ENCODE results near the gene TMC4. TPM values are rescaled to one million over a fixed set of nuclear protein-coding genes. Genes with fewer than 3 reads are reported as not detected.

TMC4 gene
- total RNA-seq, 1 donor from 2014 or later = not detected

DNA sequence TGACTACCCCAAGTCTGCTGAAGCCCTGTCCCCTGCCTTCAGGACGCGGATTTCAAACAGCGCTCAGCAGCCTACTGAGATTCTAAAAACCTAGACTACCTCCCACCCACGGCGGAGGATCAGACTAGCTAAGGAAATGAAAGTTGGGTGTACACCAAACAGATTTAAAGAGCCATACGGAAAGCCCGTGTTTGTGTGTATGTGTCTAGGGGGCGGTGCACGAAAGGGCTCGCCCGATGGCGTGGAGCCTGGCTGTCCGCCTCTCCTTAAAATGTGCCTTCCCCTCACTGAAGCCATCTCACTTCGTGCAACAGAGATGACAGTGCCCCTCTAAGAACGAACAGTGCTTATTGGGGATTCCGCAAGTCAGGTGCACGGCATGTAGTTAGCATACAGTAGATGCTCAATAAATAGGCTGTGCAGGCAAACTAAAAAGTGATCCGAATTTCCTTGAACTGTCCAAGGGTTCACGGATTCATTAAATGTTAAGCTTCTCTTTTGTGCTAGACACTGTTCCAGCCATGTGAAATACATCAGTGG is 14.1 kb downstream of the TMC4 start:
- FAIRE-seq = no peak
- DNase-seq (ENCODE audit: low spot score in 2 of 2) = peak in 1 of 2 donors; percentile 52

- FAIRE-seq (no peak), DNase-seq (ENCODE audit: low spot score in 2 of 2) (no peak)
Observed at GRCh38 chr19:54156953-54157352, 16.0 kb downstream of the TMC4 start.

DNA sequence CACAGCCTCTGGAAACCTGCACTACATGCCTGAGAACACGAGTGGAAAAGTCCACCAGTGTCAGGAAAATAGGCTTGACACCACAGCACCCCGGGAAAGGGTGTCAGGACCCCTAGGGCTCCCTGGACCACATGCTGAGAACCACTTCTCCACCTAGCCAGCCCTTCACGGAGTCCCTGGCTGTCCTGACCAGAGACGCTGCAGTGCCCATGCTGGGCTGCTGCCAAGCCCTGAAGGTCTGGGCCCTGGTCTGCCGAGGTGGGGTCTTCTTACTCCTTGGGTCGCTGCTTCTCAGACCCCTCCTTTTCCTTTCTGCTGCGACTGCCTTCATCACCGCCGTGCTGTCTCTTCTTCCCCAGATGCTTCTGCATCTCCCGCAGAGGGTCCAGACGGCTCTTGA is 16.5 kb downstream of the TMC4 start:
- FAIRE-seq (no peak), DNase-seq (ENCODE audit: low spot score in 2 of 2) (no peak)

DNA sequence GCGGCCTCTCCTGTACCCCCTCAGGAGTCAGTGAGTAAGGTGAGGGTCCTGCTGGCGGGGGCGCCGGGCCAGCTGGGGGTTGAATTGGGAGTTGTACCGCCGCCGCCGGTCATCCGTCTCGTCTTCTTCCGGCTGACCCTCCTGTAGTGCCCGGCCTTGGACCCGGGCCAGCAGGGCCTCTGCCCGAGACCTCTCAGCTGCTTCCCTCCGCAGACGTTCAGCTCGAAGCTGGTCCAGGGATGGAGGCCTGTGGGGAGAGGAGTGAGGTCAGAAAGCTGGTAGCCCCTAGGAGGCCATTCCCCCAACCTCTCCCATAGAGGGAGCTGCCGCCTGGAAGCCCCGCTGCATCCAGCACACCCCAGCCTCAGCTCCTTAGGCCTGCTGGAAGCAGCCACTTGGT is 17.3 kb downstream of the TMC4 start:
- FAIRE-seq (no peak), DNase-seq (ENCODE audit: low spot score in 2 of 2) (no peak)

GRCh38 chr19:54154603-54155345 is 18.2 kb downstream of the TMC4 start:
- FAIRE-seq = no peak
- DNase-seq (ENCODE audit: low spot score in 2 of 2) = no peak

GRCh38 chr19:54153731-54154326 is 19.1 kb downstream of the TMC4 start:
- no peak for DNase-seq (ENCODE audit: low spot score in 2 of 2)
- FAIRE-seq = no peak

DNA sequence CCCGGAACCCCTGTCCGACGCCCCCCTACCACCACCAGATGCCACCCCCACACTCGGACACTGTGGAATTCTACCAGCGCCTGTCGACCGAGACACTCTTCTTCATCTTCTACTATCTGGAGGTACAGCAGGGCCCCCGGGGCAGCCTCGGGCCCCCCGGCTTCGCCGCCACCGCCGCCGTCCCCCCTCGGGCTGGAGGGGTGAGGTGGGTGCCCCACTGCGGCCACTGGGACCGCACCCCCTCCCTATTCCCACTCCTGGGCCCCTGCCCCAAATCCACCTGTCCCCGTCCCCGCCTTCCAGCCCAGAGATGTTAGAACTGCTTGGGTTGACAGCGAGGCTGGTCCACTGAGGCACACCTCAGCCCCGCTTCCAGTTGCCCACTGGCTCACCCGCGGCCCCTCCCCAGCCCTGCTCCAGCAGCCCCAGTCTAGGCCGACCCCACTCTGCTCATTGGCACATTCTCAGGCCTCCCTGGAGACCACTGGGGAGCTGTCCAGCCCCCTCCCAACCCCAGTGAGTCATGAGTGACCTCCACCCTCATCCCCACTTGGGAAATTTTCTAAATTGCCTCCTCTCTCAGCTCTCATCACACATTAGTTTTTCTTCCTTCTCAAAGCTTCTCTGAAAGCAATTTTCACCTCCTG is 20.0 kb downstream of the TMC4 start:
- no peak for DNase-seq (ENCODE audit: low spot score in 2 of 2)
- FAIRE-seq = no peak

DNA sequence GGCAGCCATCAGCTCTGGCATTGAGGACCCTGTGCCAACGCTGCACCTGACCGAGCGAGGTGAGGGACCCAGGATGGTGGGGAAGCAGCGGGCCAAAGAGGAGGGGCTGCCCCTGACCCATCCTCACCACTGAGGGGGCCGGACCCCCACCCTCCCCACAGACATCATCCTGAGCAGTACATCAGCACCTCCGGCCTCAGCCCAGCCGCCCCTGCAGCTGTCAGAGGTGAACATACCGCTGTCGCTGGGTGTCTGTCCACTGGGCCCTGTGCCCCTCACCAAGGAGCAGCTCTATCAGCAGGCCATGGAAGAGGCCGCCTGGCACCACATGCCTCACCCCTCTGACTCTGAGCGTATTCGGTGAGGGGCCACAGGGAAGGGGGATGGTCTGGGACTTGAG is 20.7 kb downstream of the TMC4 start:
- FAIRE-seq = no peak
- DNase-seq (ENCODE audit: low spot score in 2 of 2) = no peak

DNA sequence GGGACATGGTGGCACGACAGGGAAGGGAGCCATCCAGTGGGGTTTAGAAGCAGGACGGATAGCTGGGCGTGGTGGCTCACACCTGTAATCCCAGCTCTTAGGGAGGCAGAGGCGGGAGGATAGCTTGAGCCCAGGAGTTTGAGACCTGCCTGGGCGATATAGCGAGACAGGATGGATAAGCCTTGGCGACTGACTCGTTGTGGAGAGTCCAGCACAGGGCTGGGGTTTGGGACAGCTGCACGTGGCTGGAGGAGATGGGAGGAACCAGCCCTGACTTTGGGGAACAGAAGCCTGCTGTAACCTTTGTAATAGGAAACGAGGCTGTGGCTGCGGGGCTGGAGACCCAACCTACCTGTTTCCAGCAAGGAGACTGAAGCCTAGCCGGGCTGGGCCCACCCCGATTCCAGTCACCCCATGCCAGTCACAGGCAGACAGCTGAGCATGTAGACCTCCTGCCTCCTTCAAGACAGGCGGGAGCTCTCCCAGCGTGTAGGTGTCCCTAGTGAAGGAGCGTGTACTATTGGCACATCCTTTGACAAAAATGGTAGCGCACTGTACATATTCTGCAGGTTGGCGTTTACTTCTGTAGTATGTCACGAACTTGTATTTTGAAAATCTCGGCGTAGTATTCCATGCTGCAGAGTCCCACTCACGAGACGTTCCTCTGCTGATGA is 21.5 kb downstream of the TMC4 start:
- FAIRE-seq (no peak), DNase-seq (ENCODE audit: low spot score in 2 of 2) (no peak)

DNA sequence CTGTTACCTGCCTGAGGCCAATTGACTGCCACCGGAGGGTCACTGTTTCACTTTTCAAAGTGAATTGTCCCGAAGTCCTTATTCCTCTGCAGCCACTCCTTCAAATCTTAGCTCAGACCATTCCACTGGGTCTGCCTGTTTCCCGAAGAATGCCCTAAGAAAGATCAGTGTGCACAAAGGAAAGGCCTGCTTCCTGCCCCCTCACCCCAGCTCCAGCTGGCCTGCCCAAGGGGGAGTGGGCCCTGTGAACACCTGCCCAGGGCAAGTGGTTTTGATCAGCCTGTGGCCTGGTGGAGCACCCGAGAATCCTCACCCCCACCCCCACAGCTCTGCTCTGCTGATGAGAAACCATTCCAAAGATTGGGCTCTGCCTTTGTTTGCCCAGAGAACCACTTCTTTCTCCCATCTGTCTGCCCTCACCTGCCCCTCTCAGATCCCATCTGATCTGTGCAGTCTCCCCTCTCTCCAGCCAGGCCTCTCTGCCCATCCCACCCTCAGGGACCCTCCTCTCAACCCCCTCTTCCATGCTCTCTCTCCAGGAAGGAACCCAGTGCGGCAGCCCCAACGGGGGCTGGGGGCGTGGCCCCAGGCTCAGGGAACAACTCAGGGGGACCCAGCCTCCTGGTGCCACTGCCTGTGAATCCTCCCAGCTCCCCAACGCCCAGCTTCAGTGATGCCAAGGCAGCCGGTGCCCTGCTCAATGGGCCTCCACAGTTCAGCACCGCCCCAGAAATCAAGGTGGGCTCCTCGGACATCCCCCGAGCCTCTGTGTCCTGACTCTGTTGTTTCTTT is 23.7 kb downstream of the TMC4 start:
- DNase-seq (ENCODE audit: low spot score in 2 of 2) = no peak
- FAIRE-seq = no peak

DNA sequence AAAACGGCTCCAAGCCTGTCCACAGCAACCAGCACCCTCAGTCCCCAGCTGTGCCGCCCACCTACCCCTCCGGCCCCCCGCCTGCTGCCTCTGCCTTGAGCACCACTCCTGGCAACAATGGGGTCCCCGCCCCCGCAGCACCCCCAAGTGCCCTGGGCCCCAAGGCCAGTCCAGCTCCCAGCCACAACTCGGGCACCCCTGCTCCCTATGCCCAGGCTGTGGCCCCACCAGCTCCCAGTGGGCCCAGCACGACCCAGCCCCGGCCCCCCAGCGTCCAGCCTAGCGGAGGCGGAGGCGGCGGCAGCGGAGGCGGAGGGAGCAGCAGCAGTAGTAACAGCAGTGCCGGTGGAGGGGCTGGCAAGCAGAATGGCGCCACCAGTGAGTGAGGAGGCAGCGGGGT is 24.8 kb downstream of the TMC4 start:
- no peak for DNase-seq (ENCODE audit: low spot score in 2 of 2)
- FAIRE-seq = no peak

DNA sequence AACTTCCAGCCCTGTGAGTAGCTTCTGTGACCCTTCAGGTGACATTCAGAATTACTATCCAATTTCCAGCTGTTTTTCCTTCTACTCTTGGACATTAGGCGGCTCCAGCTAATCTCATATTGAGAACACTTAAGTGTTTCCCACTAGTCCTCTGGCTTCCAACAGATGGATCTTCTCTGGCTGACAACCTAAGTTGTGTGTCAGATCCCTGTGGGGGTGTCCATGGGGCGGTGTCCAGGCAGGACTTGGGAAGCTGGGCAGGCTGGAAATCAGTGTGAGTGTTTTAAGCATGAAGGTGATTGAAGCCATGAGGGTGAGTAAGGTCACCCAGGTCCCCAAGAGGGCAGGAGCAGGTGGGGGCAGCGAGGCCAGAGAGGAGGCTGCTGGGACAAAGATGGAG is 25.3 kb downstream of the TMC4 start:
- no peak for FAIRE-seq

DNA sequence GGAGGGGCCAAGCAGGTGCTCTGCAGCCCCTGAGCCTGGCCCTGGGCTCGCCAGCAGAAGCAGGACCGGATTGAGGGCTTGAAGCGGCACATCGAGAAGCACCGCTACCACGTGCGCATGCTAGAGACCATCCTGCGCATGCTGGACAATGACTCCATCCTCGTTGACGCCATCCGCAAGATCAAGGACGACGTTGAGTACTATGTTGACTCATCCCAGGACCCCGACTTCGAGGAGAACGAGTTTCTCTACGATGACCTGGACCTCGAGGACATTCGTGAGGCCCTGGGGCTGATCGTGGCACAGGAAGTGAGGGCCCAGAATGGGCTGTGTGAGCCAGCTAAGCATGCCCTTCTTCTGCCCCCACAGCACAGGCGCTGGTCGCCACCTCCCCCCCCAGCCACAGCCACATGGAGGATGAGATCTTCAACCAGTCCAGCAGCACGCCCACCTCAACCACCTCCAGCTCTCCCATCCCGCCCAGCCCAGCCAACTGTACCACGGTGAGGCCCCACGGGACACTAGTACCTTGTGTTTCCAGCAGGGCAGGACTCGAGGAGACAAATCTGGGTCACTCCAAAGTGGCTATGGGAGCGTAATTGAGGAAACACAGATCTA is 27.3 kb downstream of the TMC4 start:
- DNase-seq (ENCODE audit: low spot score in 2 of 2) (no peak), FAIRE-seq (no peak)

More for the DNA sequence above, 25.3 kb downstream of the TMC4 start:
- DNase-seq (ENCODE audit: low spot score in 2 of 2) = no peak

- FAIRE-seq = no peak
- no peak for DNase-seq (ENCODE audit: low spot score in 2 of 2)
Observed at GRCh38 chr19:54142166-54142780, 30.7 kb downstream of the TMC4 start.

- FAIRE-seq (no peak), DNase-seq (ENCODE audit: low spot score in 2 of 2) (no peak)
Observed at GRCh38 chr19:54141356-54141755, 31.6 kb downstream of the TMC4 start.

DNA sequence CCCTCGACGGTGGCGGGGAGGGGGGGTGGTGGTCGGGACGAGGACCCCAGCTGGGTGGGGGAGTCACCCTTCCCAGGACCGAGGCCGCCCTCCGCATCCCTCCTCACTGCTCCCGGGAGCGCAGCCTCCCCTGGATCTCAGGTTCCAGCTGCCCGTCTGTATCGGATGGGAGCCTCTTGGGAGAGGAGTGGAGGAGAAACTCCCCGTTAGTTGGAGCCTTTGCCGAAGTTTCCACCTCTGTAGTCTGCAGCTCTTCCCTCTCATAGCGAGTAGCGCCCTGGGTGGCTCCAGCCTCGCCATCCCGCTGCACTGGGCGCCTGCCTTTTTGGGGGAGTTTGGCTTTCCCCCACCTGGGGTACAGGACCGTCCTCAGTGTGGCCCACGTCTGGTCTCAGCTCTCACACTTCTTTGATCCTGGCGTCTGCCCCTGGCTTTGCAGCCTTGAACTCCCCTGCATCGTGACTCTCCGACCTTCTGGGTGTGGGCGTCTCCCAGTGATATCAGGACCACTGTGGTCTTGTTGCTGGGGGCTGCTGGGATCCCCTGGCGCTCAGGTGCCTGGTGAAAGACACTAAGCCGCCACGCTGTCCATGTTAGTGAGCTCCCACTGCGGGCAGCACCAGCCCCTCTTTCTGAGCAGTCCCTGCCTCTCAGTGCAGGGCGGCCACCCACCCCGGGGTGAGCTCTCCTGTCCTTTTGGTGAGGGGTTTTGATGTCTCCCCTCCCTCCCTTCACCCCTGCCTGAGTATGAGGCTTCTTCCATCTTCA is 34.3 kb downstream of the TMC4 start:
- FAIRE-seq (no peak), DNase-seq (ENCODE audit: low spot score in 2 of 2) (no peak)

GRCh38 chr19:54137699-54138488 is 35.1 kb downstream of the TMC4 start, which contains the start of gene CNOT3:
Gene CNOT3 (plus strand): TSS chr19:54137762. CDS start chr19:54142979, 5,217 bp downstream.
- FAIRE-seq = no peak
- DNase-seq (ENCODE audit: low spot score in 2 of 2) = no peak
